T-helper 2 cell treated with Interferon-gamma antibody and Interleukin-4, amounts not matched to agents 100 ng/mL and 5 ng/mL, for 36 hours (primary cell): ENCODE results near the gene FHDC1. TPM values are rescaled to one million over a fixed set of nuclear protein-coding genes. Genes with fewer than 3 reads are reported as not detected.
"Not testable (repeated sequence)": the region's sequence is repeated elsewhere in the genome, so short reads cannot be mapped to it uniquely, and the experiment has no call there.

ENCODE experiments used
- intact Hi-C: fragments of 100-400 bp; cut with micrococcal nuclease; formaldehyde crosslinking; loops from one replicate; pipeline ENCODE4 v1.15.1; 2023
- total RNA-seq: library from RNA; stranded (reverse); gene quantifications from 2 replicates; pipeline ENCODE4 v1.2.3, GENCODE V29; 2022

The FHDC1 gene, protein sequence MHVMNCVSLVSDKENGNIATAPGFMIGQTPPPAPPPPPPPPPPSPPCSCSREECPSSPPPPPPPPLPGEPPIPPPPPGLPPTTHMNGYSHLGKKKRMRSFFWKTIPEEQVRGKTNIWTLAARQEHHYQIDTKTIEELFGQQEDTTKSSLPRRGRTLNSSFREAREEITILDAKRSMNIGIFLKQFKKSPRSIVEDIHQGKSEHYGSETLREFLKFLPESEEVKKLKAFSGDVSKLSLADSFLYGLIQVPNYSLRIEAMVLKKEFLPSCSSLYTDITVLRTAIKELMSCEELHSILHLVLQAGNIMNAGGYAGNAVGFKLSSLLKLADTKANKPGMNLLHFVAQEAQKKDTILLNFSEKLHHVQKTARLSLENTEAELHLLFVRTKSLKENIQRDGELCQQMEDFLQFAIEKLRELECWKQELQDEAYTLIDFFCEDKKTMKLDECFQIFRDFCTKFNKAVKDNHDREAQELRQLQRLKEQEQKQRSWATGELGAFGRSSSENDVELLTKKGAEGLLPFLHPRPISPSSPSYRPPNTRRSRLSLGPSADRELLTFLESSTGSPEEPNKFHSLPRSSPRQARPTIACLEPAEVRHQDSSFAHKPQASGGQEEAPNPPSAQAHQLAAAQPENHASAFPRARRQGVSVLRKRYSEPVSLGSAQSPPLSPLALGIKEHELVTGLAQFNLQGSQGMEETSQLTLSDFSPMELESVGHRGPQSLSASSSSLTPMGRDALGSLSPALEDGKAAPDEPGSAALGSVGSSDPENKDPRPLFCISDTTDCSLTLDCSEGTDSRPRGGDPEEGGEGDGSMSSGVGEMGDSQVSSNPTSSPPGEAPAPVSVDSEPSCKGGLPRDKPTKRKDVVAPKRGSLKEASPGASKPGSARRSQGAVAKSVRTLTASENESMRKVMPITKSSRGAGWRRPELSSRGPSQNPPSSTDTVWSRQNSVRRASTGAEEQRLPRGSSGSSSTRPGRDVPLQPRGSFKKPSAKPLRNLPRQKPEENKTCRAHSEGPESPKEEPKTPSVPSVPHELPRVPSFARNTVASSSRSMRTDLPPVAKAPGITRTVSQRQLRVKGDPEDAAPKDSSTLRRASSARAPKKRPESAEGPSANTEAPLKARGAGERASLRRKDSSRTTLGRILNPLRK
- 0.07 and 0.11 TPM in 2 replicates for total RNA-seq

DNA sequence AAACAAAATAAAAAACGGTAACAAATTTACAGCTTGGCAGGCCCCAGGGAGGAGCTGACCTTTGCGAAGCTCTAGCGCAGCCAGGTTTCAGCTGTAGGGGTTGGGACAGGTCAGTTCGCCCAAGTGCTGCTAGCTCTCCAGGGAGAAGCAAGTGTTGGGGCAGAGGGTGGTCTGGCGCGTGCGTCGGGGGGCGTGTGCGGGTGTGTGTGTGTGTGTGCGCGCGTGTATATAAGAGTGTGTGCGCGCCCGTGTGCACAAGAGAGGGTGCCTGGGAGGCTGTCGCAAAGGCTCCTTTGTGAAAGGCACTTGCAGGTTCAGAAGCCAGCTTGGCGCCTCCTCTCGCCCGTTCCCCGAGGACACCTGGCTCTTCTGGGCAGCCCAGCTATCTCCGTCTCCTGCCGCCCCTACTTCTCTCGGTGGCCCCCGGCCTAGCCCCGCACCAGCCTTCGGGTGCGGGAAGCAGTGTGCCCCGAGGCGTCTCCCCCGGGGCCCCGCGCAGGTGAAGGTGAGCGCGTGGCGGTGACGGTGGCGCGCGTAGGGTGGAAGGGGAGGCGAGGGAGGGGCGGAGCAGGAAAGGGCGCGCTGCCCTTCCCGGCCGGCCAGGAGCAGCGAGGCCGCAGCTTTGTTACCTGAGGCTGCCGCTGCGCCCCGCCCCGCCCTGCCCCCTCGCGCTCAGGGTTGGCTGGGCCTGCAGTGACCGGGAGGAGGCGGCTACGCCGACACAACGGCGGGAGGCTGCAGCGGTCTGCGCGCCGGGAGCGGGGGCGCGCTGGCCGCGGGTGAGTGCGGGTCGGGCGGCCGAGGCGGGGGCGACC lies at the start of gene FHDC1:
Gene FHDC1 (plus strand): TSS at position 693 of the 815 bp plus-strand sequence. CDS start 6,735 bp downstream, outside the sequence.
- intact Hi-C loops = loop anchor here (5.0 kb wide), 1 partner anchor 191 kb away; no protein-coding TSS in a partner anchor

DNA sequence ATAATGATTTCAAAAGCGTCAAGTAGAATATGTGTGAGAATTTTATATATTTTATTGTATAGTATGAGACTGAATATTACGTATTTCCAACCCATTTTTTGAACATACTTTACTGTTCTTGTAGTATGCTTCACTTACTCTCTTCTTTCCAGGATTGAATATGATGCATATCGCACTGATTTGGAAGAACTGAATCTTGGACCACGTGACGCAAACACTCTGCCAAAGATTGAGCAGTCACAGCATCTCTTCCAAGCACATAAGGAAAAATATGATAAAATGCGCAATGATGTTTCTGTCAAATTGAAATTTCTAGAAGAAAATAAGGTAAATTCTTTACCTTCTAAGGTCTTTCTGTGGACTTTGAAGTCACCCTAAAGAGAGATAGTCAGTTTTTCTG lies 48.1 kb upstream of the FHDC1 start:
- intact Hi-C loops = no loop called here

DNA sequence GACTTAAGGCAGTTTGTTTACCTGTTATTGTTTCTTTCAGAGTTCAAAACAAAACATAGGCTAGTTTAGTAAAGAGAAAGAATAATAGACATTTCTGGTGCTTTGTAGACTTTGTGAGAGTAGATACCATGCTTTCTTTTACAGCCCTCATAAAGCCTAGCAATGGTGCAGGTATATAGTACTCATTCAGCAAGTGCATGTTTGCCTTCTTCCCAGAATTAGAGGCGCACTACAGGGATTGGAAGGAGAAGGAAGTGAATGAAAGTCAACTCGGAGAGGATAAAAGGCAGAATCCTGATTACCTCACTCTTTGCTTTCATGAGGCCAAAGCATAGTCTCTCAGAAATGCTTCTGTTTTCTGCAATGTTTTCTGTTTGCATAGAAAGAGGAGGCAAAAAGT lies 43.1 kb upstream of the FHDC1 start:
- intact Hi-C loops = no loop called here

DNA sequence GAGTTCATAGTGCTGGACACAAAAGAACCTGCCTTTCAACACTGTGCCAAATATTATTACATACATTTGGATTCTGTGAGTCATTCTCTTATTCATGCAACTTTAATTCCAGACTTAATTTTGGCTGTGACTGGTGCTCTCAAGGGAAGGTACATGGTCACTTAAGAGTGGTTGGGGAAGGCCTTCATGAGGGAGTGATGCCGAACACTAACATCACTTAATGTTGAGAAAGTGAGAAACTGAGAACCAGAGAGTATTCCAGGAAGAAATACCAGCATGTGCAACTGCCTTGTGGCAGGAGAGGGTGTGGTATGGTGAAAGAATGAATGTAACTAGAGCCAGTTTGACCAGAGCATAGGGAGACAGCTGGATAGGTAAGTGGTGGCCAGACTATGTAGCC lies 41.5 kb upstream of the FHDC1 start:
- intact Hi-C loops = no loop called here

DNA sequence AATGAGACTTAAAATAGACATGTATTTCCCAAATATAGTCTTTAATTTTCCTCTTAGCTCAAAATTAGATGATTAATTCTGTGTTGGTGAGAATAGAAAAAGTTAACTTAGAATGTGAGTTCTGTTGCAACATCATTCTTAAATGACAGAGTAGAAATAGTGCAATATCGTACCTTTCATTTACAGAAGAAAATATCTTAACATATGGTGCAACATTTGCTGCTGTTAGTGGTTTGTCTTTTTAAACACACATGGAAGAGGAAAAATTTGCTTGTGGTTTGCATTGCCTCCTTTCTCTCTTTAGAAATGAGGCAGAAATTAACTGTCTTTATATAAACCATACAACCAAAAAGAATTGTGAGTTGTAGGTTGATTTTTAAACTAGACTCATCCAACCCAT lies 39.3 kb upstream of the FHDC1 start:
- intact Hi-C loops = no loop called here

DNA sequence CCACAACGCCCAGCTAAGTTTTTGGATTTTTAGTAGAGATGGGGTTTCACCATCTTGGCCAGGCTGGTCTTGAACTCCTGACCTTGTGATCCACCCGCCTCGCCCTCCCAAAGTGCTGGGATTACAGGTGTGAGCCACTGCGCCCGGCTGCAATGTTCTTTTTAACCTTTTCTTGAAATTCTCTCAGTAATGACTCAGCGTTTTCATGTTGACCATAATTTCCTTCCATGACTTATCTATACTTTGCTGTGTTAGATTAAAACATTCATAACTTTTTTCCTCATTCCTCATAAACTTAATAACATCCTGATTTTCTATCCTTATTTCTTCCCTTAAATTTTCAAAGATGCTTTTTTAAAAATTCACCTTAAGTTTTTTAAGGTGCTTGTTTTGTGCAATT lies 38.0 kb upstream of the FHDC1 start:
- intact Hi-C loops = not testable (repeated sequence)

DNA sequence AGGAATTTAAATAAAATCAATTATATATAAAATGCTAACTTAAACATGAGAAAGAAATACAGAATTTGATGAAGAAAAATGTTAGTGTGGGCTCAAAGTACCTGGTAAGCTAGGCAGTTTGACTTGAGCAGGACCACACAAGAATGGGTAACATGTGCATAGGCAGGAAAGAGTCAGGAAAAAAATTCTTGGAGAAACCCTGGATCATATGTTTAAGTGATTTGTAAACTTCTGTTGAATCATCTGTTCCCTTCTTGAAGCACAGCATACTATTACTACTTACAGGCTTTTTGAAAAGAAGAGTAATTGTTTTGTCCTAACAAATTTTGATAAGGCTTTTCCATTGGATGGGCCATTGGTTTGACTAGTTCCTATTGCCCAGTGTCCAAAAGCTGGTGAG lies 37.5 kb upstream of the FHDC1 start:
- intact Hi-C loops = no loop called here

DNA sequence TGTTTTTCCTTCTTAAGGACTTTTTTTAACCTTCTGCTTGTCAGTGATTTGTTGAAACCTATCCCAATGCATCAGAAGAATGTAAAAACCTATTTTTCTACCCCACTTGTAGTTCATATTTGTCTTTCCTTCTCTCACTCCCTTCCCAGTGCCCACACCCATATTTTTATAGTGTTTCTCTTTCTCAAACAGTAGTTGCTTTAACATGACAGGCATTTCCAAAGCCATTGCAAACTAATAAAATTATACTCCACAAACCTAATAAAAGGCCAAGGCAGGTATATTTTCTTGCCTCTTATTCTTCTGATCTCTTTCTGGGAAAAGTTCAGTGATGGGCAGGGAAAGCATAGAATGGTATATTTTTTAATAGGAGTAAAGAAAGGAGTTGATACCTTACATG lies 35.7 kb upstream of the FHDC1 start:
- intact Hi-C loops = no loop called here

DNA sequence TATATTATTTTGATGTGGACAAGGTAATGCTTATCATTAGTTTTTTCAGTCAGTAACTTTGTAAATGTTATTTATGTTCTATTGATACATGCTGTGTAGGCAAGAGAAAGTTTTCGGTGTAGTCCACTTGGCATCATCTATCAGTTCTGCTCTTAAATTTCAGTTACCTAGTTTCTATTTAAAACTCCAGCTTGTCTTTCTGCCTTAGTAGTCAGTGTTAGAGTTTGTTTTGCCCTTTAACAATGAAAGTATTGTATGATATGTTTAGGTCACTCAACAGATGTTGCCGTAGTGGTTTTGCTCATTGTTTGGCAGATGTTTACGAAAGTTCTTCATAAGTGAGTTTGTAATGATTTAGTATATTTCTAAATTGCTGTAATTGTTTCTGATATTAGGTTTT lies 34.9 kb upstream of the FHDC1 start:
- intact Hi-C loops = no loop called here

DNA sequence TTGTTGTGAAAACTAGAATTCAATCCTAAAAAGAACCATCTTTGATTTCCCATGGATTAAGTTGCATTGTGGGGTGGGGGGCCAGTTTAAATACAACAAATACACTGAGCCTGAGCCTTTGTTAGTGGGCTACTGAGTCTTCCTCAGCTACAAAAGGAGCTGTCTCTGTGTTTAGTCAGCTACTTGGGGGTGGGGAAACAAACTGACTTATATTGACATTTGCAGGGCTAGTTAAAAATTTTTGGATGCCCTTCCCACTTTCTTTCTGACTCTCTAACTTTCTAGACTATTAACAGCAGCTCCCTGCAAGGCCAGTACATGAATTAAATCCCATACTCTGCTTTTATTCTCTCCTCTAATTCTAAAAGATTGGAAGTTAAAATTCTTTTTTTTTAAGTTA lies 32.5 kb upstream of the FHDC1 start:
- intact Hi-C loops = no loop called here

DNA sequence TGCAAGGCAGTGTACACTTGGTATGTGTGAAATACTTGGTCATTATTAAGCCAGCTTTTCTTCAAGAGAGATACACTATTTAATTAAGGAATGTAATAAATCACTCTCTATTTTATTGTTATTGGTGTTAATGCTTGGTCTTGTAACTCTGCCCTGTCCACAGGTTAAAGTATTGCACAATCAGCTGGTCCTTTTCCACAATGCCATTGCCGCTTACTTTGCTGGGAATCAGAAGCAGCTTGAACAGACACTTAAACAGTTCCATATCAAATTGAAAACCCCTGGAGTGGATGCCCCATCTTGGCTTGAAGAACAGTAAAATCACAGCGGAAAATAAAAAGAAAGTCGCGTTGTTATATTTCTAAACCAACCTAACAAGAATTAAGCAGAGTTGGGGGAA lies 26.2 kb upstream of the FHDC1 start:
- intact Hi-C loops = no loop called here

DNA sequence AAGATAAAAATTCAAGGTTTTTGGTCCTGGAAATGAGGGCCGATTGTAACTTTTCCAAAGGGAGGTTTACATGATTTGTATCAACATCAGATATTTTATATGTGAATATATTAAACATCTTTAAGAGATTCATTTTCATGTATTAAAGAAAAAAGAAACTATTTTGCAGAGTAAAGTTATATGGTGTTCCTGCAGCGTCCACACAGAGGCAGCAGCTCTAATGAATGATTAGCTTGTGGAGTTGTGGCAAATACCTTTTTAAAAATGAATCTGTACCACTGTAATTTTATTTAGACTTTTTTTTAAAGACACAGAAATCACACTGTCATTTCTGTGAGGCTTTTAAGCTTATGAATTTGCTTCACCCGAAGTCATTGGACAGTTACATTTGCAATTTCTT lies 25.6 kb upstream of the FHDC1 start:
- intact Hi-C loops = no loop called here

DNA sequence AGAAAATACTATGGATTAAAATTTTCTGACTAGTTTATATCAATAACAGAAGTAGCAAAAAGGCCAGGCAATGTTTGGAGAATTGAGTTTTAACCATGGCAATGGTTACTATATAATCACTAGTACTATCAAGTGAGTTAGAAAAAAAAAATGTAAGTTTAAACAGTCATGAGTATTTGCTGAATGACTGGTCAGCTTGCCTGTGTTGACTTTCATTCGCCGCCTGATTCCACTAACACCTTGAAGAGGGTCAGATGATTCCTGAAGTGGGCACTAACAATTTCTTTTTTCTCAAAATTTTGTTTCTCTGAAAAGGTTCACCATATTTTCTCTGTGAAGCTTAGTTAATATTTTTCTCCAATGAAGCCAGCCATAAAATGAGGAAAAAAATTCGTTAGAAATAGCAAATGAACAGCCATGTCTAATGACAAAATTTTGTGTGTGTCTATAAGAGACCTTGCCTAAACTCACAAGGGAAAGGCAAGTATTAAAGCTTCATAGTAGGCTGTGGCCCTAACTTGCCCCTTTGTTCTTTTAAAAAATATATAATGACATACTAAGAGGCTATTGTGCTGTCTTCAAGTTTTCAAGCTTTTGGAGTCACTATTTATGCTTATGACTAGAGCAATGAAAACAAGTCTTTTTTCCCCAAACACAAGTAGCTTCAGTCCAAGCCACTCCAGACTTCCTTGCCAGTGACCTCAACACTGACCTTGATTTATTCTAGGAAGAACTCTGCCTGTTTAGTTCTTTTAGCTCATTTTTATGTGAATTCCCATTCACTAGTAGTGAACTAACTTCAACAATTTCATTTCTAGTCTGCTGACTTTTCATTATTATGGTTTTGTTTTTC lies 18.4 kb upstream of the FHDC1 start:
- intact Hi-C loops = no loop called here

DNA sequence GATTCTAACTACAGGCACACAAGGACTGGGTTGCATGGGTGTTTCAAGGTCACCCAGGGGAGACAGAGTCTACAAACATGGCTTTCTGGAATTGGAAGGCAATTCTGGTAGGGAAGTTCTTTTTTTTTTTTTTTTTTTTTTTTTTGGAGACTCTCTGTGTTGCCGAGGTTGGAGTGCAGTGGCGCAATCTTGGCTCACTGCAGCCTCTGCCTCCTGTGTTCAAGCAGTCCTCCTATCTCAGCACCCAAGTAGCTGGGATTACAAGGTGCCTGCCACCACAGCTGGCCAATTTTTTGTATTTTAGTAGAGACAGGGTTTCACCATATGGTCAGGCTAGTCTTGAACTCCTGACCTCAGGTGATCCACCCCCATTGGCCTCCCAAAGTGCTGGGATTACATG lies 16.3 kb upstream of the FHDC1 start:
- intact Hi-C loops = no loop called here

DNA sequence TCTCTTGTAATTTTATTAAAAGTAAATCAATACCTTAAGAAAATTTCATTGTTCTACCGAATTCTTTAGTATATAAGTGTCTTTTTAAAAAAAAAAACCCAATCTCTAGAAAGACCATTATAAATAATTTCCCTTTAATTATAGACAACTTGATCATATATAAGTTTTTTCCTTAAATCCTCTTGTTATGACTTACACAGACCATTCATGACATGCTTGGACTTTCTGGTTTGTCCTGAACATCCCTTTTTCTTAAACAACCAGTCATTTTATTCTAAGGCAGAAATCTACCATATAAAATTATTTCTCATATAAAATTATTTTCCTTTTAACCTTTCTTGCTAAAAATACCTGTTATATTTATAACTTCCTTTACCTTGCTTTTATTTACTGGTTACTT lies 15.4 kb upstream of the FHDC1 start:
- intact Hi-C loops = no loop called here

DNA sequence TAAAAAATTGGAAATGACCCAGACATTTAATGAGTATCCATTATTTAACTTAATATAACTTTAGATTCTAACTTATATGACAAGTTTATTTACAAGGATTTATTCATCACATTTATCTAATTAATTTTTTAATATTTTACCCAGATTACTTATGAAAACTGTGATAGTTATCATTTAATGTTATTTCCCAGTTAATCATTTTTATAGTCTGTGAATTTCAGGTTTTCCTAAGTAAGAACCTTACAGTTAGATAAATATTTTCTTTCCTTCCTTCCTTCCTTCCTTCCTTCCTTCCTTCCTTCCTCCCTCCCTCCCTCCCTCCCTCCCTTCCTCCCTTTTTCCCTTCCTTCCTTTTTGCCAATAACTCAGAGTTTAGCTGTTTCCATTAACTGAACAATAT lies 14.8 kb upstream of the FHDC1 start:
- intact Hi-C loops = no loop called here

DNA sequence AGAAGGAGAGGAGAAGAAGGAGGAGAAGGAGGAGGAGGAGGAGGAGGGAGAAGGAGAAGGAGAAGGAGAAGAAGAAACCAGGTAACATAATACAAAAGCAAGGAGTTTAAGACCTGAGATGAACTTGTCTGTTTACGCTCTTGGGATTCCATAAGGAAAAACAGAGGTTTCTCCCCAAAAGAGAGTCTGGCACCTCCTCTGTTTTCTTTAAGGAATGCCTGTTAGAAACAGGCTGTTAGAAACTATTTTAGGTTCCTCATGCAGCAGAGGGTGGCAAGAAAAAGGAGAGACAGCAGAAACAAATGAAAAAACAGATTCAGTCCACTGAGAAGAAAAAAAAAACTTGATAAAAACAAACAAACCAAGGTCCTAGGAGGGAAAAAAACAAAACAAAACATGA lies 10.3 kb upstream of the FHDC1 start:
- intact Hi-C loops = no loop called here

DNA sequence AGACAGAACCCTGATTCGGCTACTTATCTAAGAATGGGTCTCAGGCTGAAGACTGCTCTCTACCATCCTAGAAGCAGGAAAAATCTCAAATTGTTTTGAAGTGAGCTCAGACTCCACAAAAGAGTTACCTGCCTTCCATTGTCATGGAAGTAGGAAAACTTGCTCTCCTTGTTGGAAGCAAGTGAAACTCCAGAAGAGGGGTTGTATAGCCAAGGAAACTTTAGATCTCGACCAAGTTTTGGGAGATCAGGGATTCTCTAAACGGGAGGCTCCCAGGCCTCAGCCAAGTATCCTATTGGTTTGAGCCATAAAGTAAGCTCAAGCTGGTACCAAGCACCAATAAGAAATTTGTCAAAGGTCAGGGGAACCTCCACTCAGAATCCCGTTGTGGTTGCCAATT lies 9.2 kb upstream of the FHDC1 start:
- intact Hi-C loops = no loop called here

DNA sequence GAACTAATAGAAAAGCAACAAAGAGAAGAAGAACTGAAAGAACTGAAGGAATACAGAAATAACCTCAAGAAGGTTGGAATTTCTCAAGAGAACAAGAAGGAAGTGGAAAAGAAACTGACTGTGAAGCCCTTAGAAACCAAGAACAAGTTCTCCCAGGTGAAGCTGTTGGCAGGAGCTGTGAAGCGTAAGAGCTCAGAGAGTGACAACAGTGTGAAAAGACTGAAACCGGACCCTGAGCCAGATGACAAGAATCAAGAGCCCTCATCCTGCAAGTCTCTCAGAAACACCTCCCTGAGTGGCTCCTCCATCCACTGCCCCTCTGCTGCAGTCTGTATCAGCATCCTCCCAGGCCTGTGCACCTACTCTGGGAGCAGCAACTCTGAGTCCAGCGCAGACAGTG lies 8.4 kb upstream of the FHDC1 start:
- intact Hi-C loops = no loop called here

DNA sequence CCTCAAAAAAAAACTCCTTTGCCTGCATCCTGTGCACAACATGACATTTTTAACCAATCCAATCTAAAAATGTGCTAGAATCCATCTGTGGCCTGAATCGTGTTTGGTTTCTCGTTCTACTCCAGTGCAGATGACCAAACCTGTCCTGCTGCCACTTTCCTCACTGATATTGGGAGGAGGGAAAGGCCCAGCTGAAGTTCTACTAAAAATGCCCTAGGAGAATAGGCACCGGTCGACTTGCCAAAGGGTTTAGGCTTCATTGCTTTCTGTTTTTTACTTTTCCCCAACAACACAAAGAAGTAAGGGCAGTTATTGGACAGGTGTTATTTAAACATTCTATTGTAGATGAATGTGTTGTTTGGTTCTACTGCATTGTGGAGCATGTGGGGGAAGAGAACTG lies 7.8 kb upstream of the FHDC1 start:
- intact Hi-C loops = no loop called here
